Upper lobe of left lung (tissue), 4 donors: Measurements from ENCODE around the gene PAIP2.

Experiments used
- CTCF ChIP-seq, 6 experiments: fragments of 450-650 bp in 4 of 6; fragments of 200-600 bp in 2 of 6; sonication (generic) in 2 of 6; IDR thresholded peaks; one replicate each; pipeline ENCODE4 v1.5.1; 2016 to 2019; ENCODE audit warnings: antibody characterized with exemption in 6 of 6
- EP300 ChIP-seq, 4 donors: sonication (generic); formaldehyde crosslinking; IDR thresholded peaks; one replicate each; pipeline ENCODE4 v1.5.1; 2017; ENCODE audit warnings: antibody characterized with exemption in 4 of 4, control low read depth in 2 of 4
- POLR2A ChIP-seq, 4 donors: fragments of 450-650 bp; IDR thresholded peaks; one replicate each; pipeline ENCODE4 v1.5.1; 2016 to 2017; ENCODE audit warnings: antibody characterized with exemption in 4 of 4, mild to moderate bottlenecking in 2 of 4
- POLR2AphosphoS5 ChIP-seq, 2 donors: sonication (generic); formaldehyde crosslinking; IDR thresholded peaks; one replicate each; pipeline ENCODE4 v1.5.1; 2017; ENCODE audit warnings: antibody characterized with exemption in 2 of 2

GRCh38 chr5:139418793-139419192, 77.1 kb downstream of the PAIP2 start:
- TF ChIP-seq CTCF (IDR thresholded peaks at IDR 0.05) = no peak
- TF ChIP-seq POLR2A (IDR thresholded peaks at IDR 0.05) = no peak
- no peak for TF ChIP-seq POLR2AphosphoS5 (IDR thresholded peaks at IDR 0.05)
- TF ChIP-seq EP300 (IDR thresholded peaks at IDR 0.05) = no peak
